NT2/D1 (cell line): ENCODE data around the gene ABT1.

ENCODE experiments used
- DNase-seq: peaks from one replicate; pipeline ENCODE4 v3.0.0-alpha.2; 2011; ENCODE audit warnings: low read depth, low spot score
- H3K27me3 ChIP-seq: 2 replicates; pipeline ENCODE4 v1.6.0; 2011; ENCODE audit warnings: mild to moderate bottlenecking; ENCODE audit not compliant: insufficient read length, insufficient read depth
- H3K36me3 ChIP-seq: 2 replicates; pipeline ENCODE4 v1.6.1; 2011; ENCODE audit warnings: mild to moderate bottlenecking, low read length, mixed read lengths; ENCODE audit not compliant: insufficient read depth, insufficient read length
- H3K4me1 ChIP-seq: 2 replicates; pipeline ENCODE4 v1.5.1; 2011; ENCODE audit not compliant: insufficient read depth, insufficient read length
- H3K4me3 ChIP-seq: 2 replicates; pipeline ENCODE4 v1.5.1; 2011; ENCODE audit warnings: low read depth; ENCODE audit not compliant: insufficient read length
- H3K9ac ChIP-seq: 2 replicates; pipeline ENCODE4 v1.6.0; 2011; ENCODE audit warnings: low read depth; ENCODE audit not compliant: insufficient read length
- H3K9me3 ChIP-seq: 2 replicates; pipeline ENCODE4 v1.5.1; 2011; ENCODE audit warnings: mild to moderate bottlenecking, low read length; ENCODE audit not compliant: insufficient read depth
- SUZ12 ChIP-seq: IDR thresholded peaks from 2 replicates; pipeline ENCODE4 v1.6.1; 2011; ENCODE audit not compliant: insufficient read length, insufficient read depth; ENCODE audit errors: extremely low read depth
- YY1 ChIP-seq: IDR thresholded peaks from 2 replicates; pipeline ENCODE4 v1.6.1; 2011; ENCODE audit not compliant: insufficient read length, insufficient read depth
- ZNF274 ChIP-seq: IDR thresholded peaks from 2 replicates; pipeline ENCODE4 v1.6.1; 2011; ENCODE audit warnings: mild to moderate bottlenecking, low read depth, low read length

The ABT1 gene

DNA sequence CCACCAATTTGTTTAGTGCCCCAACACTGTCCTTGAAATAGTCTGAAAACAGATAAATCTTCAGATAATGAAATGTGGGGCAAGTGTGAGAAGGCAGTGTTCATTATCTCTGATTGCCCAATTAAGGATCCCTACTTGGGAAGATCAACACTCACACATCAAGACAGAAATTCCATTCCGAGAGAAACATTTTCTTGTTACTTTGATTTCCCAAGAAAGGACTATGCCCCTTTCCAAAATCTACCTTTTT is 42.4 kb upstream of the ABT1 start:
- no peak for TF ChIP-seq SUZ12
- no peak for TF ChIP-seq ZNF274
- TF ChIP-seq YY1 = no peak
- no peaks in the 10 kb centered on the region for H3K9me3 ChIP-seq
- no peak for DNase-seq
- H3K36me3 ChIP-seq = no peaks in the 10 kb centered on the region
- H3K4me3 ChIP-seq = peak overlapping the region; percentile 51
- H3K27me3 ChIP-seq = no peaks in the 10 kb centered on the region
- H3K9ac ChIP-seq = peak overlapping the region; percentile 44
- no peaks in the 10 kb centered on the region for H3K4me1 ChIP-seq

GRCh38 chr6:26554697-26555504 is 41.9 kb upstream of the ABT1 start:
- Histone ChIP-seq H3K9ac (no peak overlapping the region), H3K27me3 (no peaks in the 10 kb centered on the region), H3K9me3 (no peaks in the 10 kb centered on the region), H3K36me3 (no peaks in the 10 kb centered on the region), H3K4me3 (peak overlapping the region; percentile 51), H3K4me1 (no peaks in the 10 kb centered on the region)
- TF ChIP-seq ZNF274 = no peak
- no peak for TF ChIP-seq SUZ12
- no peak for TF ChIP-seq YY1
- no peak for DNase-seq

GRCh38 chr6:26555505-26556262 is 41.1 kb upstream of the ABT1 start:
- Histone ChIP-seq H3K27me3 (no peaks in the 10 kb centered on the region), H3K36me3 (no peaks in the 10 kb centered on the region), H3K4me3 (peak overlapping the region; percentile 43), H3K4me1 (no peaks in the 10 kb centered on the region), H3K9ac (peak overlapping the region; percentile 38), H3K9me3 (no peaks in the 10 kb centered on the region)
- no peak for DNase-seq
- TF ChIP-seq SUZ12 (no peak), YY1 (no peak), ZNF274 (no peak)

DNA sequence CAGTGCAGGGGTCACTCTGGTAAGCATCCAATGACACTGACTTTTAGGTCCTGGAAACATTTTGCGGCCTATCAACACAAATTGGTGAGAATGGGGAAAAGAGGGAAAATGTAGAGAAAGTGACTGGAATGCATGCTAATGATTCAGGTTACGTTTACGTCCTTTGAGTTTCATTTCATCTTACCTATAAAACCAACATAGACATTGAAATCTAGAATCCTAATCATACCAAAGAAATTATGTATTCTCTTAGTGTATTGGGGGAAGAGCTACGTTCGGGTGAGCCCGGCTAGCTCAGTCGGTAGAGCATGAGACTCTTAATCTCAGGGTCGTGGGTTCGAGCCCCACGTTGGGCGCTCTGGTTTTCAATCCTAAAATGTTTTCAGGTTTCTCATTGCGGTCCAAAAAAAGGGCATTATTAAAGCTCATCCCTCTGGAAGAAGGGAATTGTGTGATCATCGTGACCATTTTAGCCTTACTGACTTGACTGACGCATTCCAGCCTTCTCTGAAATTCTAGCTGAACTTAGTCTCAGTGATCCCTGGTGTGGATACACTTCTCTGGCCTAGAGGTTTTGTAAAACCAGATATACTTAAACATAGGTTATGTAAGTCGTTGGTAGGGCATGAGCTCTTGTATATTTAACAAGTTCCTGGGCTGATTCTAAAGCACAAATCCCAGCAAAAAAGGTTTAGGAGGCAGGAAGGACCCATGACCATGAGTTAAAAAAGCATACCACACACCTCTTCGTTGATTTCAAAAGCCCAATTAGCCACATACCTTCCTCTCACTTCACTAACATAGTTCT is 40.3 kb upstream of the ABT1 start:
- H3K9me3 ChIP-seq = no peaks in the 10 kb centered on the region
- TF ChIP-seq SUZ12 (no peak), ZNF274 (no peak), YY1 (no peak)
- no peak for DNase-seq
- no peaks in the 10 kb centered on the region for H3K36me3 ChIP-seq
- no peaks in the 10 kb centered on the region for H3K27me3 ChIP-seq
- no peaks in the 10 kb centered on the region for H3K4me1 ChIP-seq
- peak overlapping the region; percentile 38 for H3K9ac ChIP-seq
- peak overlapping the region; percentile 43 for H3K4me3 ChIP-seq

DNA sequence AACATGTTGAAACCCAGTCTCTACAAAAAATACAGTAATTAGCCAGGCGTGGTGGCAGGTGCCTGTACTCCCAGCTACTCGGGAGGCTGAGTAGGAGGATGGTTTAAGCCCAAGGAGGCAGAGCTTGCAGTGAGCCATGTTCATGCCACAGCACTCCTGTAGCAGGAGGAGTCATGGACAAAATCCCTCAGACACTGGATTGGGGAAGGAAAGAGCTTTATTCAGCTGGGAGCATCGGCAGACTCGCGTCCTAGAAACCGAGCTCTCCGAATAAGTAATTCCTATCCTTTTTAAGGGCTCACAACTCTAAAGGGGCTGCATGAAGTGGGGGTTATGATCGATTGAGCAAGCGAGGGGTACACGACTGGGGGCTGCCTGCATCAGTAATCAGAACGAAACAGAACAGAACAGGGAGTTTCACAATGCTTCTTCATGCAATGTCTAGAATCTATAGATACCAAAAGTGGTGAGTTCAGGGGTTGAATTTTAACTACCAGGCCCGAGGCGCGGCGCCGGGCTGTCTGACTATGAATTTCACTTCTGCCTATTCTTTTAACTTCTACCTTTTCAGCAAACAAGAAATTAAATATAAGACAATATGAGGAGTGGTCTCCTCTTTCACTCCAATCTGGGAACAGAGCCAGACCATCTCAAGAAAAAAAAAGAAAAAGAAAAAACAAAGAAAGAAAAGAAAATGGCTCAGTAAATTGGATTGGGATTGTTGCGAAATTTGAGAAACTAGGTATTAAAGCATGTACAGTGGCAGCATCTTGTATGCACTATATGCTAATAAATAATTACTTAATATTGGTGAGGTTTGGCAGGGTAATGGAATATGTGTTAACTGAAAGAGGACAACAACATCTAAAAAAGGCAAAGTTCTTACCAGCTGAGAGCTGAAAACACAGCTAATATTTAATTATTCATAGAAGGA is 35.0 kb upstream of the ABT1 start:
- no peak overlapping the region for H3K4me3 ChIP-seq
- H3K4me1 ChIP-seq = no peaks in the 10 kb centered on the region
- no peaks in the 10 kb centered on the region for H3K36me3 ChIP-seq
- no peak overlapping the region for H3K9ac ChIP-seq
- TF ChIP-seq YY1 (no peak), SUZ12 (no peak), ZNF274 (no peak)
- no peaks in the 10 kb centered on the region for H3K9me3 ChIP-seq
- no peak for DNase-seq
- H3K27me3 ChIP-seq = no peaks in the 10 kb centered on the region

- no peak overlapping the region for H3K9ac ChIP-seq
- H3K36me3 ChIP-seq = no peaks in the 10 kb centered on the region
- no peak overlapping the region for H3K4me3 ChIP-seq
- no peaks in the 10 kb centered on the region for H3K27me3 ChIP-seq
- no peaks in the 10 kb centered on the region for H3K9me3 ChIP-seq
- TF ChIP-seq ZNF274 = no peak
- no peak for TF ChIP-seq YY1
- no peak for DNase-seq
- H3K4me1 ChIP-seq = no peaks in the 10 kb centered on the region
Observed at GRCh38 chr6:26563488-26563887, 33.3 kb upstream of the ABT1 start.
